ENCODE measurements around the gene HEATR5B.

DNA sequence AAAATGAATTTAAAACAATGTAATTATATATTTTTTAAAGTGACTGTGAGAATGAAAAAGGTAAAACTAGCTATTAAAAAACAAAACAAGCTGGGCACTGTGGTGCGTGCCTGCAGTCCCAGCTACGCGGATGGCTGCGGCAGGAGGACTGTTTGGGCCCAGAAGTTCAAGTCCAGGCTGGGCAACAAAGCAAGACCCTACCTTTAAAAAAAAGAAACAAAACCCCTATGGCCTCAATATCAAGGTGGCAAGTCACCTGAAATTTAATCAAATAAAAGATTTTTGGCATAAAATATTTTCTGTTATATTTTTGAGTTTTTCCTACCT is 70.9 kb downstream of the HEATR5B start:
- TF ChIP-seq, protein P1, sequence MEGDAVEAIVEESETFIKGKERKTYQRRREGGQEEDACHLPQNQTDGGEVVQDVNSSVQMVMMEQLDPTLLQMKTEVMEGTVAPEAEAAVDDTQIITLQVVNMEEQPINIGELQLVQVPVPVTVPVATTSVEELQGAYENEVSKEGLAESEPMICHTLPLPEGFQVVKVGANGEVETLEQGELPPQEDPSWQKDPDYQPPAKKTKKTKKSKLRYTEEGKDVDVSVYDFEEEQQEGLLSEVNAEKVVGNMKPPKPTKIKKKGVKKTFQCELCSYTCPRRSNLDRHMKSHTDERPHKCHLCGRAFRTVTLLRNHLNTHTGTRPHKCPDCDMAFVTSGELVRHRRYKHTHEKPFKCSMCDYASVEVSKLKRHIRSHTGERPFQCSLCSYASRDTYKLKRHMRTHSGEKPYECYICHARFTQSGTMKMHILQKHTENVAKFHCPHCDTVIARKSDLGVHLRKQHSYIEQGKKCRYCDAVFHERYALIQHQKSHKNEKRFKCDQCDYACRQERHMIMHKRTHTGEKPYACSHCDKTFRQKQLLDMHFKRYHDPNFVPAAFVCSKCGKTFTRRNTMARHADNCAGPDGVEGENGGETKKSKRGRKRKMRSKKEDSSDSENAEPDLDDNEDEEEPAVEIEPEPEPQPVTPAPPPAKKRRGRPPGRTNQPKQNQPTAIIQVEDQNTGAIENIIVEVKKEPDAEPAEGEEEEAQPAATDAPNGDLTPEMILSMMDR (IDR thresholded peaks at IDR 0.05): no peak
- TF ChIP-seq POLR2A (IDR thresholded peaks at IDR 0.05): no peak
